HepG2 (cell line): ENCODE results near the gene MYCBP2. TPM values are rescaled to one million over a fixed set of nuclear protein-coding genes. Genes with fewer than 3 reads are reported as not detected.
A peak's percentile ranks its signal among the peaks of the same experiment; 100 is the strongest.

ENCODE experiments used
- ELK4 ChIP-seq: sonication (generic); formaldehyde crosslinking; IDR thresholded peaks from 2 replicates; pipeline ENCODE4 v1.9.0; 2021; ENCODE audit warnings: missing genetic modification reagents, borderline replicate concordance
- GLI4 ChIP-seq: sonication (generic); formaldehyde crosslinking; IDR thresholded peaks from 2 replicates; pipeline ENCODE4 v1.5.1; 2020; ENCODE audit warnings: missing genetic modification reagents, mild to moderate bottlenecking, moderate library complexity, borderline replicate concordance
- KMT2A ChIP-seq: sonication (generic); formaldehyde crosslinking; IDR thresholded peaks from 2 replicates; pipeline ENCODE4 v1.4.0; 2020; ENCODE audit warnings: missing genetic modification reagents
- MTERF4 ChIP-seq: sonication (generic); formaldehyde crosslinking; IDR thresholded peaks from 2 replicates; pipeline ENCODE4 v1.8.0; 2023; ENCODE audit warnings: mild to moderate bottlenecking, missing genetic modification reagents
- SNAI1 ChIP-seq: sonication (generic); formaldehyde crosslinking; IDR thresholded peaks from 2 replicates; pipeline ENCODE4 v1.5.0; 2020; ENCODE audit warnings: mild to moderate bottlenecking, missing genetic modification reagents, borderline replicate concordance
- ZNF607 ChIP-seq: sonication (generic); formaldehyde crosslinking; IDR thresholded peaks from 2 replicates; pipeline ENCODE4 v1.5.1; 2020; ENCODE audit warnings: missing genetic modification reagents, mild to moderate bottlenecking, borderline replicate concordance
- ZNF720 ChIP-seq: sonication (generic); formaldehyde crosslinking; IDR thresholded peaks from 2 replicates; pipeline ENCODE4 v1.4.0; 2020; ENCODE audit warnings: missing genetic modification reagents
- ZNF780A ChIP-seq: sonication (generic); formaldehyde crosslinking; IDR thresholded peaks from 2 replicates; pipeline ENCODE4 v1.8.0; 2022; ENCODE audit warnings: mild to moderate bottlenecking, missing genetic modification reagents, moderate library complexity
- ZNF782 ChIP-seq: sonication (generic); formaldehyde crosslinking; IDR thresholded peaks from 2 replicates; pipeline ENCODE4 v1.4.0; 2020; ENCODE audit warnings: missing genetic modification reagents, mild to moderate bottlenecking, borderline replicate concordance
- polyA plus RNA-seq, 8 experiments: library from polyadenylated mRNA; depleted of rRNA in 3 of 8; stranded (reverse) in 7 of 8; unstranded in 1 of 8; fragments of >200 nt; fragmentation: Illumina TruSeq in 4 of 8; extraction: Trizol in 4 of 8; gene quantifications; 2 replicates each; pipeline versions ENCODE4 v1.2.1 to v1.2.3, GENCODE V29; 2011 to 2016; ENCODE audit warnings: low read depth in 4 of 8, missing spikeins in 1 of 8, mixed read lengths in 1 of 8; ENCODE audit not compliant: insufficient read depth in 1 of 8
- total RNA-seq, 5 experiments: library from RNA; depleted of rRNA; stranded (reverse); fragments of >200 nt; fragmentation: Illumina TruSeq; extraction: Trizol; gene quantifications; 2 replicates each; pipeline ENCODE4 v1.2.3, GENCODE V29; 2016; ENCODE audit warnings: low read depth in 1 of 5
- TF ChIP-seq, protein P1 (sequence below): sonication (generic); formaldehyde crosslinking; IDR thresholded peaks from 2 replicates; pipeline ENCODE4 v1.5.0; 2020; ENCODE audit warnings: mild to moderate bottlenecking, missing genetic modification reagents, borderline replicate concordance
- TF ChIP-seq, protein P2 (sequence below): sonication (generic); formaldehyde crosslinking; conservative IDR thresholded peaks from 2 replicates; pipeline ENCODE4 v1.4.0; 2020; ENCODE audit warnings: missing genetic modification reagents
- TF ChIP-seq, protein P3 (sequence below): sonication (generic); formaldehyde crosslinking; IDR thresholded peaks from 2 replicates; pipeline ENCODE4 v1.5.0; 2020; ENCODE audit warnings: mild to moderate bottlenecking, low read depth, missing genetic modification reagents, borderline replicate concordance
- TF ChIP-seq, protein P4 (sequence below): sonication (generic); IDR thresholded peaks from 2 replicates; pipeline ENCODE4 v1.6.1; 2016; ENCODE audit warnings: low read depth, borderline replicate concordance

Gene MYCBP2
- total and polyA plus RNA-seq, 2 of the 13 experiments (the other 11 are each of a cell fraction or from before 2014, with no cell fraction given), result 16.3 to 35.3 TPM

- TF ChIP-seq MTERF4 (CRISPR knock-in tag), result no peak
- TF ChIP-seq, protein P1, sequence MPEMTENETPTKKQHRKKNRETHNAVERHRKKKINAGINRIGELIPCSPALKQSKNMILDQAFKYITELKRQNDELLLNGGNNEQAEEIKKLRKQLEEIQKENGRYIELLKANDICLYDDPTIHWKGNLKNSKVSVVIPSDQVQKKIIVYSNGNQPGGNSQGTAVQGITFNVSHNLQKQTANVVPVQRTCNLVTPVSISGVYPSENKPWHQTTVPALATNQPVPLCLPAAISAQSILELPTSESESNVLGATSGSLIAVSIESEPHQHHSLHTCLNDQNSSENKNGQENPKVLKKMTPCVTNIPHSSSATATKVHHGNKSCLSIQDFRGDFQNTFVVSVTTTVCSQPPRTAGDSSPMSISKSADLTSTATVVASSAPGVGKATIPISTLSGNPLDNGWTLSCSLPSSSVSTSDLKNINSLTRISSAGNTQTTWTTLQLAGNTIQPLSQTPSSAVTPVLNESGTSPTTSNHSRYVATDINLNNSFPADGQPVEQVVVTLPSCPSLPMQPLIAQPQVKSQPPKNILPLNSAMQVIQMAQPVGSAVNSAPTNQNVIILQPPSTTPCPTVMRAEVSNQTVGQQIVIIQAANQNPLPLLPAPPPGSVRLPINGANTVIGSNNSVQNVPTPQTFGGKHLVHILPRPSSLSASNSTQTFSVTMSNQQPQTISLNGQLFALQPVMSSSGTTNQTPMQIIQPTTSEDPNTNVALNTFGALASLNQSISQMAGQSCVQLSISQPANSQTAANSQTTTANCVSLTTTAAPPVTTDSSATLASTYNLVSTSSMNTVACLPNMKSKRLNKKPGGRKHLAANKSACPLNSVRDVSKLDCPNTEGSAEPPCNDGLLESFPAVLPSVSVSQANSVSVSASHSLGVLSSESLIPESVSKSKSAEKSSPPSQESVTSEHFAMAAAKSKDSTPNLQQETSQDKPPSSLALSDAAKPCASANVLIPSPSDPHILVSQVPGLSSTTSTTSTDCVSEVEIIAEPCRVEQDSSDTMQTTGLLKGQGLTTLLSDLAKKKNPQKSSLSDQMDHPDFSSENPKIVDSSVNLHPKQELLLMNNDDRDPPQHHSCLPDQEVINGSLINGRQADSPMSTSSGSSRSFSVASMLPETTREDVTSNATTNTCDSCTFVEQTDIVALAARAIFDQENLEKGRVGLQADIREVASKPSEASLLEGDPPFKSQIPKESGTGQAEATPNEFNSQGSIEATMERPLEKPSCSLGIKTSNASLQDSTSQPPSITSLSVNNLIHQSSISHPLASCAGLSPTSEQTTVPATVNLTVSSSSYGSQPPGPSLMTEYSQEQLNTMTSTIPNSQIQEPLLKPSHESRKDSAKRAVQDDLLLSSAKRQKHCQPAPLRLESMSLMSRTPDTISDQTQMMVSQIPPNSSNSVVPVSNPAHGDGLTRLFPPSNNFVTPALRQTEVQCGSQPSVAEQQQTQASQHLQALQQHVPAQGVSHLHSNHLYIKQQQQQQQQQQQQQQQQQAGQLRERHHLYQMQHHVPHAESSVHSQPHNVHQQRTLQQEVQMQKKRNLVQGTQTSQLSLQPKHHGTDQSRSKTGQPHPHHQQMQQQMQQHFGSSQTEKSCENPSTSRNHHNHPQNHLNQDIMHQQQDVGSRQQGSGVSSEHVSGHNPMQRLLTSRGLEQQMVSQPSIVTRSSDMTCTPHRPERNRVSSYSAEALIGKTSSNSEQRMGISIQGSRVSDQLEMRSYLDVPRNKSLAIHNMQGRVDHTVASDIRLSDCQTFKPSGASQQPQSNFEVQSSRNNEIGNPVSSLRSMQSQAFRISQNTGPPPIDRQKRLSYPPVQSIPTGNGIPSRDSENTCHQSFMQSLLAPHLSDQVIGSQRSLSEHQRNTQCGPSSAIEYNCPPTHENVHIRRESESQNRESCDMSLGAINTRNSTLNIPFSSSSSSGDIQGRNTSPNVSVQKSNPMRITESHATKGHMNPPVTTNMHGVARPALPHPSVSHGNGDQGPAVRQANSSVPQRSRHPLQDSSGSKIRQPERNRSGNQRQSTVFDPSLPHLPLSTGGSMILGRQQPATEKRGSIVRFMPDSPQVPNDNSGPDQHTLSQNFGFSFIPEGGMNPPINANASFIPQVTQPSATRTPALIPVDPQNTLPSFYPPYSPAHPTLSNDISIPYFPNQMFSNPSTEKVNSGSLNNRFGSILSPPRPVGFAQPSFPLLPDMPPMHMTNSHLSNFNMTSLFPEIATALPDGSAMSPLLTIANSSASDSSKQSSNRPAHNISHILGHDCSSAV (CRISPR knock-in tag), result no peak
- TF ChIP-seq, protein P2, sequence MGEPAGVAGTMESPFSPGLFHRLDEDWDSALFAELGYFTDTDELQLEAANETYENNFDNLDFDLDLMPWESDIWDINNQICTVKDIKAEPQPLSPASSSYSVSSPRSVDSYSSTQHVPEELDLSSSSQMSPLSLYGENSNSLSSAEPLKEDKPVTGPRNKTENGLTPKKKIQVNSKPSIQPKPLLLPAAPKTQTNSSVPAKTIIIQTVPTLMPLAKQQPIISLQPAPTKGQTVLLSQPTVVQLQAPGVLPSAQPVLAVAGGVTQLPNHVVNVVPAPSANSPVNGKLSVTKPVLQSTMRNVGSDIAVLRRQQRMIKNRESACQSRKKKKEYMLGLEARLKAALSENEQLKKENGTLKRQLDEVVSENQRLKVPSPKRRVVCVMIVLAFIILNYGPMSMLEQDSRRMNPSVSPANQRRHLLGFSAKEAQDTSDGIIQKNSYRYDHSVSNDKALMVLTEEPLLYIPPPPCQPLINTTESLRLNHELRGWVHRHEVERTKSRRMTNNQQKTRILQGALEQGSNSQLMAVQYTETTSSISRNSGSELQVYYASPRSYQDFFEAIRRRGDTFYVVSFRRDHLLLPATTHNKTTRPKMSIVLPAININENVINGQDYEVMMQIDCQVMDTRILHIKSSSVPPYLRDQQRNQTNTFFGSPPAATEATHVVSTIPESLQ, result 0 out of 2 replicates have a peak, but pooled peaks have one; percentile 24
- TF ChIP-seq KMT2A (CRISPR knock-in tag), result peak; percentile 64
- no peak for TF ChIP-seq ZNF720 (CRISPR knock-in tag)
- no peak for TF ChIP-seq ELK4 (CRISPR knock-in tag)
- TF ChIP-seq, protein P3, sequence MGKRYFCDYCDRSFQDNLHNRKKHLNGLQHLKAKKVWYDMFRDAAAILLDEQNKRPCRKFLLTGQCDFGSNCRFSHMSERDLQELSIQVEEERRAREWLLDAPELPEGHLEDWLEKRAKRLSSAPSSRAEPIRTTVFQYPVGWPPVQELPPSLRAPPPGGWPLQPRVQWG (CRISPR knock-in tag), result no peak
- TF ChIP-seq SNAI1, result no peak
- TF ChIP-seq ZNF607 (CRISPR knock-in tag), result peak; percentile 77
- TF ChIP-seq ZNF780A (CRISPR knock-in tag), result no peak
- no peak for TF ChIP-seq ZNF782 (CRISPR knock-in tag)
- TF ChIP-seq, protein P4, sequence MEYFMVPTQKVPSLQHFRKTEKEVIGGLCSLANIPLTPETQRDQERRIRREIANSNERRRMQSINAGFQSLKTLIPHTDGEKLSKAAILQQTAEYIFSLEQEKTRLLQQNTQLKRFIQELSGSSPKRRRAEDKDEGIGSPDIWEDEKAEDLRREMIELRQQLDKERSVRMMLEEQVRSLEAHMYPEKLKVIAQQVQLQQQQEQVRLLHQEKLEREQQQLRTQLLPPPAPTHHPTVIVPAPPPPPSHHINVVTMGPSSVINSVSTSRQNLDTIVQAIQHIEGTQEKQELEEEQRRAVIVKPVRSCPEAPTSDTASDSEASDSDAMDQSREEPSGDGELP, result peak; percentile 49; the same call in 1 of the 2 replicates
- no peak for TF ChIP-seq GLI4
Observed at GRCh38 chr13:77326905-77327604, at the start of gene MYCBP2 (continued).
